Endodermal cell (in vitro differentiated cells): ENCODE results near the gene PNCK. TPM values are rescaled to one million over a fixed set of nuclear protein-coding genes. Genes with fewer than 3 reads are reported as not detected.
A peak's percentile ranks its signal among the peaks of the same experiment; 100 is the strongest.

Experiments used
- DNase-seq: peaks from one replicate; pipeline ENCODE4 v3.0.0-alpha.2; 2017
- H3K27ac ChIP-seq: 2 replicates; pipeline ENCODE4 v1.5.1; 2013; ENCODE audit warnings: mild to moderate bottlenecking, low read depth, low read length, moderate library complexity
- H3K27me3 ChIP-seq: 2 replicates; pipeline ENCODE4 v1.6.1; 2013; ENCODE audit warnings: mild to moderate bottlenecking, low read length, moderate library complexity; ENCODE audit not compliant: insufficient read depth, control insufficient read depth, poor library complexity, severe bottlenecking
- H3K36me3 ChIP-seq: 2 replicates; pipeline ENCODE4 v1.7.0; 2013; ENCODE audit warnings: mild to moderate bottlenecking, low read length, moderate library complexity; ENCODE audit not compliant: control insufficient read depth, insufficient read depth
- H3K4me1 ChIP-seq: one replicate; pipeline ENCODE4 v1.7.0; 2013; ENCODE audit warnings: low read length; ENCODE audit not compliant: control insufficient read depth, insufficient read depth
- H3K4me3 ChIP-seq: 2 replicates; pipeline ENCODE4 v1.5.1; 2013; ENCODE audit warnings: mild to moderate bottlenecking, low read length, moderate library complexity
- H3K9ac ChIP-seq: 2 replicates; pipeline ENCODE4 v1.6.1; 2013; ENCODE audit warnings: mild to moderate bottlenecking, low read length, moderate library complexity; ENCODE audit not compliant: poor library complexity, severe bottlenecking; ENCODE audit errors: extremely low read depth
- H3K9me3 ChIP-seq: 2 replicates; pipeline ENCODE4 v1.6.1; 2013; ENCODE audit warnings: mild to moderate bottlenecking, low read length, moderate library complexity; ENCODE audit not compliant: control insufficient read depth
- H3K27ac Mint-ChIP-seq: 2 replicates; pipeline ENCODE4 v1.8.0; 2020; ENCODE audit warnings: mixed read lengths
- H3K27me3 Mint-ChIP-seq: 2 replicates; pipeline ENCODE4 v1.8.0; 2021; ENCODE audit warnings: mild to moderate bottlenecking, mixed read lengths; ENCODE audit not compliant: insufficient read depth
- H3K36me3 Mint-ChIP-seq: 2 replicates; pipeline ENCODE4 v1.8.0; 2020; ENCODE audit warnings: low read depth, mixed read lengths
- H3K4me1 Mint-ChIP-seq: 2 replicates; pipeline ENCODE4 v1.8.0; 2020; ENCODE audit warnings: mixed read lengths
- H3K4me3 Mint-ChIP-seq: 2 replicates; pipeline ENCODE4 v1.8.0; 2020; ENCODE audit warnings: mild to moderate bottlenecking, moderate library complexity, mixed read lengths
- H3K9me3 Mint-ChIP-seq: 2 replicates; pipeline ENCODE4 v1.8.0; 2020; ENCODE audit warnings: mild to moderate bottlenecking, mixed read lengths
- CTCF ChIP-seq: fragments of 200-600 bp; sonication (generic); conservative IDR thresholded peaks from 2 replicates; pipeline ENCODE4 v1.5.0; 2021; ENCODE audit warnings: antibody characterized with exemption, mild to moderate bottlenecking
- WGBS, 2 experiments: methylation state at CpG; one replicate each; pipeline versions ENCODE4 v1.1.5 to v1.1.7; 2013; ENCODE audit warnings: missing lambda C conversion rate in 2 of 2, mixed read lengths in 1 of 2; ENCODE audit not compliant: insufficient coverage in 1 of 2, insufficient read length in 1 of 2; 5-methylcytosine and 5-hydroxymethylcytosine counted together
- total RNA-seq, 2 donors: library from RNA; stranded (reverse); fragmentation: NEBNext Ultra II Directional in 1 of 2; extraction: Animal tissue kit (Norgen Biotek cat#: 25700) in 1 of 2; gene quantifications; 2 replicates in 1 of 2; 3 replicates in 1 of 2; pipeline ENCODE4 v1.2.1, GENCODE V29; 2021

Gene PNCK
- total RNA-seq, 2 donors from 2014 or later: 2.8 to 12.9 TPM

- TF ChIP-seq CTCF: no peak
- Mint-ChIP-seq H3K27me3 (no peaks in the 10 kb centered on the region), H3K36me3 (peaks cover 35% of the 10 kb centered on the region), H3K9me3 (peaks cover 71% of the 10 kb centered on the region), H3K4me3 (no peak overlapping the region), H3K4me1 (no peaks in the 10 kb centered on the region), H3K27ac (peak overlapping the region; percentile 59)
- no peak for DNase-seq
- H3K9me3 ChIP-seq: no peaks in the 10 kb centered on the region
- WGBS, 2 experiments: 82 to 94% methylated on average over 5 to 27 of the region's 27 CpGs
- H3K4me1 ChIP-seq: no peaks in the 10 kb centered on the region
- no peak overlapping the region for H3K4me3 ChIP-seq
- H3K9ac ChIP-seq: no peak overlapping the region
- H3K27ac ChIP-seq: no peak overlapping the region
- H3K27me3 ChIP-seq: no peaks in the 10 kb centered on the region
- H3K36me3 ChIP-seq: peaks cover 21% of the 10 kb centered on the region
Measured at GRCh38 chrX:153709726-153710674, 36.4 kb upstream of the PNCK start.

- no peak overlapping the region for H3K9ac ChIP-seq
- DNase-seq: peak; percentile 83
- 17 to 55% methylated on average over 1 to 12 of the region's 13 CpGs for WGBS, 2 experiments
- H3K36me3 Mint-ChIP-seq: peaks cover 32% of the 10 kb centered on the region
- no peak overlapping the region for H3K27ac ChIP-seq
- no peak overlapping the region for H3K4me3 ChIP-seq
- H3K4me1 Mint-ChIP-seq: no peaks in the 10 kb centered on the region
- no peaks in the 10 kb centered on the region for H3K4me1 ChIP-seq
- H3K27me3 ChIP-seq: no peaks in the 10 kb centered on the region
- peak; percentile 72 for TF ChIP-seq CTCF
- peaks cover 11% of the 10 kb centered on the region for H3K36me3 ChIP-seq
- no peaks in the 10 kb centered on the region for H3K9me3 ChIP-seq
- H3K9me3 Mint-ChIP-seq: peaks cover 73% of the 10 kb centered on the region
- no peak overlapping the region for H3K27ac Mint-ChIP-seq
- no peaks in the 10 kb centered on the region for H3K27me3 Mint-ChIP-seq
- H3K4me3 Mint-ChIP-seq: no peak overlapping the region
Measured at GRCh38 chrX:153708415-153708814, 34.8 kb upstream of the PNCK start.

GRCh38 chrX:153707406-153707805 is 33.8 kb upstream of the PNCK start:
- 97 to 100% methylated on average over 2 to 6 of the region's 6 CpGs for WGBS, 2 experiments
- Mint-ChIP-seq H3K9me3 (peaks cover 72% of the 10 kb centered on the region), H3K27me3 (no peaks in the 10 kb centered on the region), H3K4me1 (no peaks in the 10 kb centered on the region), H3K4me3 (no peak overlapping the region), H3K27ac (no peak overlapping the region), H3K36me3 (peaks cover 30% of the 10 kb centered on the region)
- Histone ChIP-seq H3K27ac (no peak overlapping the region), H3K9ac (no peak overlapping the region), H3K36me3 (peaks cover 7% of the 10 kb centered on the region), H3K4me3 (no peak overlapping the region), H3K9me3 (no peaks in the 10 kb centered on the region), H3K4me1 (no peaks in the 10 kb centered on the region), H3K27me3 (no peaks in the 10 kb centered on the region)
- DNase-seq: no peak
- no peak for TF ChIP-seq CTCF
